Neural cell (in vitro differentiated cells): Measurements from ENCODE around the gene ZNHIT1. TPM values are rescaled to one million over a fixed set of nuclear protein-coding genes. Genes with fewer than 3 reads are reported as not detected.

Source experiments
- H2AFZ ChIP-seq: fragments of 200-600, 300-800 bp; sonication (generic), shearing (Covaris generic); 2 replicates; pipeline ENCODE4 v1.6.0; 2014; ENCODE audit warnings: low read depth, mild to moderate bottlenecking, antibody characterized with exemption, low read length, moderate library complexity
- H3F3A ChIP-seq: fragments of 200-600 bp; shearing (Covaris generic); 2 replicates; pipeline ENCODE4 v1.6.1; 2016; ENCODE audit warnings: mild to moderate bottlenecking, moderate library complexity, mixed read lengths, antibody characterized with exemption, low read length; ENCODE audit not compliant: insufficient read depth, poor library complexity, severe bottlenecking
- H3K27ac ChIP-seq: fragments of 200-600, 300-800 bp; sonication (generic), shearing (Covaris generic); 2 replicates; pipeline ENCODE4 v1.5.1; 2014; ENCODE audit warnings: mild to moderate bottlenecking, low read length, moderate library complexity
- H3K27me3 ChIP-seq: fragments of 300-800, 200-600 bp; sonication (generic), shearing (Covaris generic); 2 replicates; pipeline ENCODE4 v1.6.0; 2014; ENCODE audit warnings: mild to moderate bottlenecking, low read depth, low read length, moderate library complexity; ENCODE audit not compliant: insufficient read depth
- H3K36me3 ChIP-seq: fragments of 300-800, 200-600 bp; sonication (generic), shearing (Covaris generic); 2 replicates; pipeline ENCODE4 v1.5.1; 2014; ENCODE audit warnings: mild to moderate bottlenecking, antibody characterized with exemption, low read length, moderate library complexity; ENCODE audit not compliant: insufficient read depth
- H3K4me2 ChIP-seq: fragments of 300-800, 200-600 bp; sonication (generic), shearing (Covaris generic); 2 replicates; pipeline ENCODE4 v1.6.0; 2014; ENCODE audit warnings: mild to moderate bottlenecking, low read length
- H3K4me3 ChIP-seq: fragments of 300-800, 200-600 bp; sonication (generic), shearing (Covaris generic); 2 replicates; pipeline ENCODE4 v1.5.1; 2014; ENCODE audit warnings: mild to moderate bottlenecking, low read length, moderate library complexity
- H3K79me2 ChIP-seq: fragments of 200-600 bp; shearing (Covaris generic); replicated peaks from 2 replicates; pipeline ENCODE4 v1.6.0; 2014; ENCODE audit warnings: mild to moderate bottlenecking, low read length, moderate library complexity; ENCODE audit not compliant: insufficient read depth
- H3K9ac ChIP-seq: fragments of 300-800, 200-600 bp; sonication (generic), shearing (Covaris generic); 2 replicates; pipeline ENCODE4 v1.6.1; 2016; ENCODE audit warnings: mild to moderate bottlenecking, low read length, mixed read lengths
- H3K9me2 ChIP-seq: fragments of 200-600 bp; shearing (Covaris generic); 2 replicates; pipeline ENCODE4 v1.6.1; 2016; ENCODE audit warnings: mild to moderate bottlenecking, low read length, mixed read lengths; ENCODE audit not compliant: insufficient read depth
- H3K9me3 ChIP-seq: fragments of 200-600, 300-800 bp; sonication (generic), shearing (Covaris generic); 2 replicates; pipeline ENCODE4 v1.6.1; 2016; ENCODE audit warnings: mild to moderate bottlenecking, mixed run types, low read length, moderate library complexity, mixed read lengths
- H4K20me1 ChIP-seq: fragments of 200-600 bp; shearing (Covaris generic); 2 replicates; pipeline ENCODE4 v1.6.1; 2016; ENCODE audit warnings: mild to moderate bottlenecking, mixed run types; ENCODE audit not compliant: insufficient read depth
- CTCF ChIP-seq: fragments of 450-650 bp; IDR thresholded peaks from 2 replicates; pipeline ENCODE4 v1.5.1; 2014; ENCODE audit warnings: antibody characterized with exemption, mild to moderate bottlenecking, moderate library complexity; ENCODE audit not compliant: poor library complexity, severe bottlenecking
- EP300 ChIP-seq: fragments of 450-650 bp; conservative IDR thresholded peaks from 2 replicates; pipeline ENCODE4 v1.6.1; 2014; ENCODE audit warnings: antibody characterized with exemption, mild to moderate bottlenecking, moderate library complexity; ENCODE audit not compliant: poor library complexity, severe bottlenecking
- EZH2 ChIP-seq: fragments of 200-600, 300-800 bp; shearing (Covaris generic), sonication (generic); IDR thresholded peaks from 2 replicates; pipeline ENCODE4 v1.6.1; 2014; ENCODE audit warnings: antibody characterized with exemption, low read length, borderline replicate concordance, mild to moderate bottlenecking; ENCODE audit not compliant: insufficient read depth, poor library complexity, severe bottlenecking
- MXI1 ChIP-seq: fragments of 450-650 bp; conservative IDR thresholded peaks from 2 replicates; pipeline ENCODE4 v1.6.1; 2014; ENCODE audit warnings: antibody characterized with exemption, mild to moderate bottlenecking; ENCODE audit not compliant: poor library complexity, severe bottlenecking
- POLR2AphosphoS5 ChIP-seq: IDR thresholded peaks from 2 replicates; pipeline ENCODE4 v1.6.1; 2012
- RAD21 ChIP-seq: fragments of 450-650 bp; conservative IDR thresholded peaks from 2 replicates; pipeline ENCODE4 v1.6.1; 2014; ENCODE audit warnings: antibody characterized with exemption, mild to moderate bottlenecking, moderate library complexity
- SMC3 ChIP-seq: fragments of 450-650 bp; conservative IDR thresholded peaks from 2 replicates; pipeline ENCODE4 v1.6.1; 2014; ENCODE audit warnings: antibody characterized with exemption, mild to moderate bottlenecking, moderate library complexity; ENCODE audit not compliant: poor library complexity
- TAF1 ChIP-seq: IDR thresholded peaks from 2 replicates; pipeline ENCODE4 v1.6.1; 2012; ENCODE audit warnings: low read depth
- polyA plus RNA-seq: library from polyadenylated mRNA; depleted of rRNA; stranded (reverse); fragments of >200 nt; gene quantifications from 2 replicates; pipeline ENCODE4 v1.2.3, GENCODE V29; 2014
- TF ChIP-seq, protein P1 (sequence below): IDR thresholded peaks from 2 replicates; pipeline ENCODE4 v1.6.1; 2012; ENCODE audit warnings: borderline replicate concordance

The ZNHIT1 gene
- polyA plus RNA-seq, 1 donor from 2014 or later: 176 TPM

GRCh38 chr7:101208794-101209193, 9.2 kb upstream of the ZNHIT1 start:
- Histone ChIP-seq H3K9ac (no peak overlapping the region), H3K36me3 (no peaks in the 10 kb centered on the region), H3K4me3 (no peak overlapping the region), H4K20me1 (no peaks in the 10 kb centered on the region), H3K27me3 (no peaks in the 10 kb centered on the region), H2AFZ (no peak overlapping the region), H3K9me3 (no peaks in the 10 kb centered on the region), H3F3A (no peaks in the 10 kb centered on the region), H3K9me2 (no peaks in the 10 kb centered on the region), H3K27ac (no peak overlapping the region), H3K79me2 (no peaks in the 10 kb centered on the region), H3K4me2 (no peak overlapping the region)
- TF ChIP-seq MXI1 (no peak), EP300 (no peak), SMC3 (no peak), CTCF (no peak), RAD21 (no peak), EZH2 (no peak), TAF1 (no peak), POLR2AphosphoS5 (no peak)
- TF ChIP-seq, protein P1, sequence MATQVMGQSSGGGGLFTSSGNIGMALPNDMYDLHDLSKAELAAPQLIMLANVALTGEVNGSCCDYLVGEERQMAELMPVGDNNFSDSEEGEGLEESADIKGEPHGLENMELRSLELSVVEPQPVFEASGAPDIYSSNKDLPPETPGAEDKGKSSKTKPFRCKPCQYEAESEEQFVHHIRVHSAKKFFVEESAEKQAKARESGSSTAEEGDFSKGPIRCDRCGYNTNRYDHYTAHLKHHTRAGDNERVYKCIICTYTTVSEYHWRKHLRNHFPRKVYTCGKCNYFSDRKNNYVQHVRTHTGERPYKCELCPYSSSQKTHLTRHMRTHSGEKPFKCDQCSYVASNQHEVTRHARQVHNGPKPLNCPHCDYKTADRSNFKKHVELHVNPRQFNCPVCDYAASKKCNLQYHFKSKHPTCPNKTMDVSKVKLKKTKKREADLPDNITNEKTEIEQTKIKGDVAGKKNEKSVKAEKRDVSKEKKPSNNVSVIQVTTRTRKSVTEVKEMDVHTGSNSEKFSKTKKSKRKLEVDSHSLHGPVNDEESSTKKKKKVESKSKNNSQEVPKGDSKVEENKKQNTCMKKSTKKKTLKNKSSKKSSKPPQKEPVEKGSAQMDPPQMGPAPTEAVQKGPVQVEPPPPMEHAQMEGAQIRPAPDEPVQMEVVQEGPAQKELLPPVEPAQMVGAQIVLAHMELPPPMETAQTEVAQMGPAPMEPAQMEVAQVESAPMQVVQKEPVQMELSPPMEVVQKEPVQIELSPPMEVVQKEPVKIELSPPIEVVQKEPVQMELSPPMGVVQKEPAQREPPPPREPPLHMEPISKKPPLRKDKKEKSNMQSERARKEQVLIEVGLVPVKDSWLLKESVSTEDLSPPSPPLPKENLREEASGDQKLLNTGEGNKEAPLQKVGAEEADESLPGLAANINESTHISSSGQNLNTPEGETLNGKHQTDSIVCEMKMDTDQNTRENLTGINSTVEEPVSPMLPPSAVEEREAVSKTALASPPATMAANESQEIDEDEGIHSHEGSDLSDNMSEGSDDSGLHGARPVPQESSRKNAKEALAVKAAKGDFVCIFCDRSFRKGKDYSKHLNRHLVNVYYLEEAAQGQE: no peak

- Histone ChIP-seq H3K27ac (no peak overlapping the region), H3K9me3 (no peaks in the 10 kb centered on the region), H3K9me2 (no peaks in the 10 kb centered on the region), H3K4me2 (no peak overlapping the region), H3K27me3 (no peaks in the 10 kb centered on the region), H3K9ac (no peak overlapping the region), H3K36me3 (no peaks in the 10 kb centered on the region), H4K20me1 (no peaks in the 10 kb centered on the region), H3F3A (no peaks in the 10 kb centered on the region), H3K4me3 (no peak overlapping the region), H2AFZ (no peak overlapping the region), H3K79me2 (no peaks in the 10 kb centered on the region)
- TF ChIP-seq EP300 (no peak), EZH2 (no peak), TAF1 (no peak), MXI1 (no peak), POLR2AphosphoS5 (no peak), SMC3 (no peak), RAD21 (no peak), CTCF (no peak)
- TF ChIP-seq, protein P1: no peak
These were observed 7.8 kb upstream of the ZNHIT1 start for GRCh38 chr7:101210143-101210542.
